ENCODE data around the gene EHMT2.

DNA sequence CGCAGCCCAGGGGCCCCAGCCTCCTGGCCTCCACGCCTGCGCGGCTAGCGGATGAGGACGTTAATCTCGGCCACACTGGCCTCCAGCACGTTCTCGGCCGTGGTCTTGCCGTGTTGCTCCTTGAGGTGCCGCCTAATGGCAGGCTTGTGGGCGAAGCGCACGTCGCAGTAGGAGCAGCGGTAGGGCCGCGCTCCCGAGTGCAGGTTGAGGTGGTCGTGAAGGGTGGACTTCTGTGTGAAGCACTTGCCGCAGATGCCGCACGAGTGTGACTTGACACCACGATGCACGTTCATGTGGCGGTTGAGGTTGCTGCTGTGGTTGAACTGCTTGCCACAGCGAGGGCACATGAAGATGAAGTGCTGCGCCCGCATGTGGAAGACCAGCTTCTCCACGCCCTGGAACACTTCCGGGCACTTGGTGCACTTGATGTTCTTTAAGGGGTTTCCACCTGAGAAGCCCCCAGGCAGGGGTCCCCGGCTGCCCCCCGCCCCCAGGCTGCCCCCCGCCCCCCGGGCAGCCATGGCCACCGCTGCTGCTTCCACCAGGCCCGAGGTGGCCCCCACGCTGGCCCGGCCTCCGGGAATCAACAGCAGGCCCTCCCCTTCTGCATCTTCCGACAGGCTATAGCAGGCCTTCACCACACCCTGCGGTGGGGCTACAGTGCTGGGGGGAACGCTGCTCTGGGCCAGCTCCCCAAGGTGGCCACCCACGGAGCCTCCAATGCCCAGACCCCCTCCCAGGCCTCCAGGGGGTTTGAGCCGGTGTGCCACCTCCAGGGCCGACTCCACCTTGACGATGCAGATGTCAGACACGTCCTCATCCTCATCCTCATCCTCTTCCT lies 2.6 kb upstream of the EHMT2 start:
- TF ChIP-seq, protein P1, sequence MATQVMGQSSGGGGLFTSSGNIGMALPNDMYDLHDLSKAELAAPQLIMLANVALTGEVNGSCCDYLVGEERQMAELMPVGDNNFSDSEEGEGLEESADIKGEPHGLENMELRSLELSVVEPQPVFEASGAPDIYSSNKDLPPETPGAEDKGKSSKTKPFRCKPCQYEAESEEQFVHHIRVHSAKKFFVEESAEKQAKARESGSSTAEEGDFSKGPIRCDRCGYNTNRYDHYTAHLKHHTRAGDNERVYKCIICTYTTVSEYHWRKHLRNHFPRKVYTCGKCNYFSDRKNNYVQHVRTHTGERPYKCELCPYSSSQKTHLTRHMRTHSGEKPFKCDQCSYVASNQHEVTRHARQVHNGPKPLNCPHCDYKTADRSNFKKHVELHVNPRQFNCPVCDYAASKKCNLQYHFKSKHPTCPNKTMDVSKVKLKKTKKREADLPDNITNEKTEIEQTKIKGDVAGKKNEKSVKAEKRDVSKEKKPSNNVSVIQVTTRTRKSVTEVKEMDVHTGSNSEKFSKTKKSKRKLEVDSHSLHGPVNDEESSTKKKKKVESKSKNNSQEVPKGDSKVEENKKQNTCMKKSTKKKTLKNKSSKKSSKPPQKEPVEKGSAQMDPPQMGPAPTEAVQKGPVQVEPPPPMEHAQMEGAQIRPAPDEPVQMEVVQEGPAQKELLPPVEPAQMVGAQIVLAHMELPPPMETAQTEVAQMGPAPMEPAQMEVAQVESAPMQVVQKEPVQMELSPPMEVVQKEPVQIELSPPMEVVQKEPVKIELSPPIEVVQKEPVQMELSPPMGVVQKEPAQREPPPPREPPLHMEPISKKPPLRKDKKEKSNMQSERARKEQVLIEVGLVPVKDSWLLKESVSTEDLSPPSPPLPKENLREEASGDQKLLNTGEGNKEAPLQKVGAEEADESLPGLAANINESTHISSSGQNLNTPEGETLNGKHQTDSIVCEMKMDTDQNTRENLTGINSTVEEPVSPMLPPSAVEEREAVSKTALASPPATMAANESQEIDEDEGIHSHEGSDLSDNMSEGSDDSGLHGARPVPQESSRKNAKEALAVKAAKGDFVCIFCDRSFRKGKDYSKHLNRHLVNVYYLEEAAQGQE (IDR thresholded peaks at IDR 0.05): no peak
- TF ChIP-seq JUND (IDR thresholded peaks at IDR 0.05): no peak
- no peak for TF ChIP-seq CTCF (IDR thresholded peaks at IDR 0.05; ENCODE audit: low read depth, low read length, missing input control)
- TF ChIP-seq FOXA1 (IDR thresholded peaks at IDR 0.05): no peak
- TF ChIP-seq HNF4G (IDR thresholded peaks at IDR 0.05): no peak
- no peak for TF ChIP-seq TAF1 (conservative IDR thresholded peaks at IDR 0.05)
- no peak for TF ChIP-seq SP1 (IDR thresholded peaks at IDR 0.05)
- no peak for TF ChIP-seq EGR1 (IDR thresholded peaks at IDR 0.05; ENCODE audit: low read depth in 2 of 2)
- TF ChIP-seq YY1 (IDR thresholded peaks at IDR 0.05): no peak
- TF ChIP-seq ATF3 (IDR thresholded peaks at IDR 0.05): no peak
- TF ChIP-seq, protein P2, sequence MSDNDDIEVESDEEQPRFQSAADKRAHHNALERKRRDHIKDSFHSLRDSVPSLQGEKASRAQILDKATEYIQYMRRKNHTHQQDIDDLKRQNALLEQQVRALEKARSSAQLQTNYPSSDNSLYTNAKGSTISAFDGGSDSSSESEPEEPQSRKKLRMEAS (IDR thresholded peaks at IDR 0.05): no peak
- TF ChIP-seq RAD21 (IDR thresholded peaks at IDR 0.05): no peak

Measured in liver (tissue), 3 donors.